RWPE1 (cell line): ENCODE data around the gene KIF6.

Experiments used
- CTCF ChIA-PET: fragments of 350-600 bp; sonication (Branson Sonifier 250); formaldehyde crosslinking; extraction: SDS; loops from one replicate; lab custom pipeline; 2021; lab: Yijun Ruan, JAX
- POLR2A ChIA-PET: fragments of 400-600 bp; formaldehyde crosslinking; extraction: SDS; loops from one replicate; lab custom pipeline; 2020; ENCODE audit warnings: antibody characterized with exemption; ENCODE audit not compliant: low non-redundant PET; lab: Yijun Ruan, JAX
- DNase-seq: peaks from one replicate; pipeline ENCODE4 v3.0.0; 2012; ENCODE audit warnings: low spot score
- H3K27ac ChIP-seq: fragments of 450-650 bp; 2 replicates; pipeline ENCODE4 v1.5.1; 2017
- CTCF ChIP-seq: fragments of 450-650 bp; conservative IDR thresholded peaks from 2 replicates; pipeline ENCODE4 v1.5.1; 2017; ENCODE audit warnings: low read depth, mild to moderate bottlenecking

The KIF6 gene

GRCh38 chr6:39610221-39610620 is 115.0 kb downstream of the KIF6 start:
- H3K27ac ChIP-seq: no peak overlapping the region
- no peak for TF ChIP-seq CTCF
- POLR2A ChIA-PET: no interaction called here
- DNase-seq: no peak
- CTCF ChIA-PET: no interaction called here

- DNase-seq: no peak
- POLR2A ChIA-PET: no interaction called here
- H3K27ac ChIP-seq: no peak overlapping the region
- CTCF ChIA-PET: no interaction called here
- TF ChIP-seq CTCF: no peak
Observed at GRCh38 chr6:39608652-39609345, 116.4 kb downstream of the KIF6 start.

- no peak for DNase-seq
Observed at GRCh38 chr6:39602601-39603519, 122.3 kb downstream of the KIF6 start.

GRCh38 chr6:39599973-39600372 is 125.2 kb downstream of the KIF6 start:
- DNase-seq: no peak
- no peak for TF ChIP-seq CTCF
- POLR2A ChIA-PET: no interaction called here
- CTCF ChIA-PET: no interaction called here
- H3K27ac ChIP-seq: no peak overlapping the region

More at GRCh38 chr6:39602601-39603519, 122.3 kb downstream of the KIF6 start:
- no peak for TF ChIP-seq CTCF
- ChIA-PET POLR2A (no interaction called here), CTCF (no interaction called here)
- H3K27ac ChIP-seq: no peak overlapping the region

- no peak for DNase-seq
- H3K27ac ChIP-seq: no peak overlapping the region
- ChIA-PET CTCF (no interaction called here), POLR2A (no interaction called here)
- no peak for TF ChIP-seq CTCF
Observed at GRCh38 chr6:39599341-39599740, 125.9 kb downstream of the KIF6 start.

- POLR2A ChIA-PET: no interaction called here
- CTCF ChIA-PET: no interaction called here
- no peak for TF ChIP-seq CTCF
- H3K27ac ChIP-seq: no peak overlapping the region
- no peak for DNase-seq
Observed at GRCh38 chr6:39594285-39594684, 130.9 kb downstream of the KIF6 start.
